Hepatocyte (in vitro differentiated cells): Measurements from ENCODE around the gene NR2F2. TPM values are rescaled to one million over a fixed set of nuclear protein-coding genes. Genes with fewer than 3 reads are reported as not detected.

Experiments
- DNase-seq: peaks from one replicate; pipeline ENCODE4 v3.0.0-alpha.2; 2016; ENCODE audit warnings: low spot score
- H2AFZ ChIP-seq: fragments of 200-600 bp; sonication (generic); 2 replicates; pipeline ENCODE4 v1.6.0; 2016; ENCODE audit warnings: antibody characterized with exemption, mild to moderate bottlenecking
- H3K27ac ChIP-seq: fragments of 200-600 bp; sonication (generic); 2 replicates; pipeline ENCODE4 v1.5.1; 2016; ENCODE audit warnings: mild to moderate bottlenecking
- H3K27me3 ChIP-seq: fragments of 200-600 bp; sonication (generic); 2 replicates; pipeline ENCODE4 v1.6.1; 2016
- H3K36me3 ChIP-seq: fragments of 200-600 bp; sonication (generic); replicated peaks from 2 replicates; pipeline ENCODE4 v1.5.1; 2016; ENCODE audit warnings: low read depth; ENCODE audit not compliant: insufficient read depth
- H3K4me1 ChIP-seq: fragments of 200-600 bp; sonication (generic); 2 replicates; pipeline ENCODE4 v1.5.1; 2016; ENCODE audit warnings: mild to moderate bottlenecking, moderate library complexity; ENCODE audit not compliant: insufficient read depth
- H3K4me2 ChIP-seq: fragments of 200-600 bp; sonication (generic); 2 replicates; pipeline ENCODE4 v1.6.0; 2016
- H3K4me3 ChIP-seq: fragments of 200-600 bp; sonication (generic); 2 replicates; pipeline ENCODE4 v1.5.1; 2016; ENCODE audit warnings: mild to moderate bottlenecking
- H3K79me2 ChIP-seq: fragments of 200-600 bp; sonication (generic); 2 replicates; pipeline ENCODE4 v1.6.0; 2017; ENCODE audit warnings: mild to moderate bottlenecking
- H3K9me2 ChIP-seq: fragments of 200-600 bp; sonication (generic); replicated peaks from 2 replicates; pipeline ENCODE4 v1.6.0; 2017; ENCODE audit warnings: mild to moderate bottlenecking; ENCODE audit not compliant: insufficient read depth
- H3K9me3 ChIP-seq: fragments of 200-600 bp; sonication (generic); 2 replicates; pipeline ENCODE4 v1.5.1; 2016; ENCODE audit warnings: low read depth, mild to moderate bottlenecking
- H4K20me1 ChIP-seq: fragments of 200-600 bp; sonication (generic); 2 replicates; pipeline ENCODE4 v1.6.0; 2016; ENCODE audit warnings: mild to moderate bottlenecking; ENCODE audit not compliant: insufficient read depth, poor library complexity, severe bottlenecking
- CTCF ChIP-seq: fragments of 200-600 bp; sonication (generic); IDR thresholded peaks from 2 replicates; pipeline ENCODE4 v1.5.1; 2016; ENCODE audit warnings: antibody characterized with exemption, mild to moderate bottlenecking; ENCODE audit not compliant: poor library complexity
- EZH2 ChIP-seq: fragments of 200-600 bp; sonication (generic); IDR thresholded peaks from 2 replicates; pipeline ENCODE4 v1.6.1; 2016; ENCODE audit warnings: antibody characterized with exemption, mild to moderate bottlenecking, borderline replicate concordance
- EZH2phosphoT487 ChIP-seq: fragments of 200-600 bp; sonication (generic); IDR thresholded peaks from one replicate; pipeline ENCODE4 v1.6.1; 2018; ENCODE audit warnings: antibody characterized with exemption, mild to moderate bottlenecking, low read depth, moderate library complexity; ENCODE audit not compliant: unreplicated experiment, severe bottlenecking
- WGBS: methylation state at CpG from one replicate; pipeline ENCODE4 v1.1.6; 2016; ENCODE audit warnings: low lambda C conversion rate; ENCODE audit errors: missing lambda C conversion rate; 5-methylcytosine and 5-hydroxymethylcytosine counted together
- polyA plus RNA-seq: library from polyadenylated mRNA; unstranded; fragments of >200 nt; fragmentation: Nextera tagmentation; extraction: Ambion mirVana; gene quantifications from 2 replicates; pipeline ENCODE4 v1.2.1, GENCODE V29; 2016
- total RNA-seq: library from RNA; depleted of rRNA; stranded (reverse); fragments of >200 nt; gene quantifications from 2 replicates; pipeline ENCODE4 v1.2.3, GENCODE V29; 2014

The NR2F2 gene
- total and polyA plus RNA-seq, 2 experiments from 2014 or later = 23.0 to 27.9 TPM

GRCh38 chr15:96362755-96363651 lies 32.5 kb downstream of the NR2F2 start:
- H3K9me2 ChIP-seq = no peaks in the 10 kb centered on the region
- no peaks in the 10 kb centered on the region for H3K36me3 ChIP-seq
- H2AFZ ChIP-seq = no peak overlapping the region
- H3K4me3 ChIP-seq = no peak overlapping the region
- TF ChIP-seq EZH2 (peak; percentile 12), CTCF (no peak)
- H3K4me1 ChIP-seq = peaks cover 14% of the 10 kb centered on the region
- H3K4me2 ChIP-seq = no peak overlapping the region
- H4K20me1 ChIP-seq = peaks cover 23% of the 10 kb centered on the region
- H3K79me2 ChIP-seq = no peaks in the 10 kb centered on the region
- no peak for DNase-seq
- H3K9me3 ChIP-seq = no peaks in the 10 kb centered on the region
- WGBS = 14% methylated on average over 37 of the region's 37 CpGs
- no peak overlapping the region for H3K27ac ChIP-seq
- H3K27me3 ChIP-seq = peaks cover 99% of the 10 kb centered on the region

- Histone ChIP-seq H3K79me2 (no peaks in the 10 kb centered on the region), H3K4me2 (no peak overlapping the region), H3K36me3 (no peaks in the 10 kb centered on the region), H3K9me2 (no peaks in the 10 kb centered on the region), H3K4me3 (no peak overlapping the region), H3K9me3 (no peaks in the 10 kb centered on the region), H3K27ac (no peak overlapping the region), H3K4me1 (peaks cover 14% of the 10 kb centered on the region), H2AFZ (no peak overlapping the region), H4K20me1 (peaks cover 23% of the 10 kb centered on the region), H3K27me3 (peaks cover 99% of the 10 kb centered on the region)
- TF ChIP-seq EZH2phosphoT487 (no peak), CTCF (no peak), EZH2 (no peak)
- DNase-seq = no peak
- WGBS = 25% methylated on average over 9 of the region's 9 CpGs
These were observed 33.2 kb downstream of the NR2F2 start for GRCh38 chr15:96363707-96364106.

- Histone ChIP-seq H4K20me1 (peaks cover 14% of the 10 kb centered on the region), H3K4me1 (no peaks in the 10 kb centered on the region), H3K4me3 (no peak overlapping the region), H3K9me2 (no peaks in the 10 kb centered on the region), H3K36me3 (no peaks in the 10 kb centered on the region), H3K27ac (no peak overlapping the region), H3K79me2 (no peaks in the 10 kb centered on the region), H3K27me3 (peaks cover 98% of the 10 kb centered on the region), H2AFZ (no peak overlapping the region), H3K9me3 (no peaks in the 10 kb centered on the region), H3K4me2 (peak overlapping the region; percentile 57)
- 6% methylated on average over 42 of the region's 42 CpGs for WGBS
- TF ChIP-seq EZH2 (peak; percentile 88), CTCF (no peak), EZH2phosphoT487 (peak; percentile 81)
- DNase-seq = no peak
These were observed 35.5 kb downstream of the NR2F2 start for GRCh38 chr15:96365781-96366525.
